ENCODE measurements around the gene GDF10. TPM values are rescaled to one million over a fixed set of nuclear protein-coding genes. Genes with fewer than 3 reads are reported as not detected.

Gene GDF10
- polyA plus RNA-seq, 1 of the 3 experiments (the other 2 are of a cell fraction) = 0.02 TPM

- Histone ChIP-seq H3K36me3 (replicated peaks in 1 of 2; ENCODE audit: control insufficient read depth in 1 of 2, insufficient read depth in 2 of 2, low read length in 1 of 2) (no peaks in the 10 kb centered on the region), H3K9me2 (0 out of 2 replicates have a peak, but pooled peaks cover 4% of the 10 kb centered on the region), H3F3A (replicated peaks; ENCODE audit: insufficient read depth) (no peaks in the 10 kb centered on the region), H3K27me3 (ENCODE audit: insufficient read depth) (peaks cover 29% of the 10 kb centered on the region; the same call in 1 of the 2 replicates), H4K20me1 (ENCODE audit: insufficient read depth) (no peaks in the 10 kb centered on the region), H2AFZ (ENCODE audit: low read depth) (no peak overlapping the region), H3K4me1 (ENCODE audit: control insufficient read depth in 1 of 2, insufficient read depth in 2 of 2, low read depth in 1 of 2, low read length in 1 of 2) (peaks cover 0 to 10% of the 10 kb centered on the region in 2 experiments; a peak in 1 of 4 replicates), H3K9me3 (no peaks in the 10 kb centered on the region), H3K79me2 (ENCODE audit: insufficient read depth) (no peaks in the 10 kb centered on the region), H3K27ac (ENCODE audit: low read depth in 2 of 2, low read length in 1 of 2) (no peak overlapping the region), H3K4me3 (ENCODE audit: low read depth in 2 of 2, low read length in 1 of 2) (no peak overlapping the region), H3K4me2 (no peak overlapping the region), H3K9ac (no peak overlapping the region)
- ChIA-PET POLR2A (no interaction called here), CTCF (interaction anchor here (0.6 to 3.0 kb wide), 18 partner anchors 12 to 346 kb away, joined by 3 to 31 read pairs (median 6); no protein-coding TSS in a partner anchor)
- no peak for TF ChIP-seq CTCF (IDR thresholded peaks at IDR 0.05)
- no peak for TF ChIP-seq MXI1 (IDR thresholded peaks at IDR 0.05; ENCODE audit: low read depth, low read length)
- TF ChIP-seq FOXJ3 (CRISPR knock-in tag; IDR thresholded peaks at IDR 0.05) = no peak
- no peak for TF ChIP-seq PBX3 (IDR thresholded peaks at IDR 0.05)
- TF ChIP-seq SIN3A (IDR thresholded peaks at IDR 0.05; ENCODE audit: borderline replicate concordance, low read depth, low read length) = no peak
- TF ChIP-seq RXRA (IDR thresholded peaks at IDR 0.05; ENCODE audit: borderline replicate concordance, low read depth) = no peak
- no peak for TF ChIP-seq NRF1 (IDR thresholded peaks at IDR 0.05; ENCODE audit: low read depth, low read length)
- no peak for TF ChIP-seq TCF12 (IDR thresholded peaks at IDR 0.05)
- no peak for TF ChIP-seq REST (IDR thresholded peaks at IDR 0.05; ENCODE audit: low read depth, low read length)
- whole genome bisulfite sequencing (ENCODE audit: low lambda C conversion rate) = 54% methylated on average over 7 of the region's 8 CpGs
- DNase-seq = no peak
Measured at GRCh38 chr10:47339186-47339735, 39.3 kb downstream of the GDF10 start.
